Measurements from ENCODE around the gene PTCH1.
A peak's percentile ranks its signal among the peaks of the same experiment; 100 is the strongest.

PTCH1 gene

GRCh38 chr9:95516734-95517558 lies at the start of gene PTCH1:
Gene PTCH1 (minus strand): TSS chr9:95516971.
- in situ Hi-C loops (cut with HindIII; ENCODE audit: low pct_ligation_motif_present, low pct_unique_long_range_greater_than_20kb, low sequenced_read_pairs), result no loop called here
- peak; percentile 29 for DNase-seq

GRCh38 chr9:95565982-95566381 lies 49.2 kb upstream of the PTCH1 start:
- in situ Hi-C loops (cut with HindIII; ENCODE audit: low pct_ligation_motif_present, low pct_unique_long_range_greater_than_20kb, low sequenced_read_pairs), result no loop called here
- DNase-seq, result no peak

- in situ Hi-C loops (cut with HindIII; ENCODE audit: low pct_ligation_motif_present, low pct_unique_long_range_greater_than_20kb, low sequenced_read_pairs), result no loop called here
- DNase-seq, result no peak
Measured at GRCh38 chr9:95561913-95562312, 45.1 kb upstream of the PTCH1 start.

DNA sequence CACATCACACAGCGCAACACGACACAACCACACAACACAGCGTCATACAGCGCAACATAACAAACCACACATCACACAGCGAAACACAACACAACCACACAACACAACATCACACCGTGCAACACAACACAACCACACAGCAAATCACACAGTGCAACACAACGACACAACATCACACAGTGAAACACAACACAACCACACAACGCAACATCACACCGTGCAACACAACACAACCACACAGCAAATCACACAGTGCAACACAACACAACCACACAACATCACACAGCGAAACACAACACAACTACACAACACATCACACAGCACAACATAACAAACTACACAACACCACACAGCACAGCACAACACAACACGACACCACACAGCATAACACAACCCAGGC lies 40.4 kb upstream of the PTCH1 start:
- DNase-seq, result no peak
- in situ Hi-C loops (cut with HindIII; ENCODE audit: low pct_ligation_motif_present, low pct_unique_long_range_greater_than_20kb, low sequenced_read_pairs), result no loop called here

DNA sequence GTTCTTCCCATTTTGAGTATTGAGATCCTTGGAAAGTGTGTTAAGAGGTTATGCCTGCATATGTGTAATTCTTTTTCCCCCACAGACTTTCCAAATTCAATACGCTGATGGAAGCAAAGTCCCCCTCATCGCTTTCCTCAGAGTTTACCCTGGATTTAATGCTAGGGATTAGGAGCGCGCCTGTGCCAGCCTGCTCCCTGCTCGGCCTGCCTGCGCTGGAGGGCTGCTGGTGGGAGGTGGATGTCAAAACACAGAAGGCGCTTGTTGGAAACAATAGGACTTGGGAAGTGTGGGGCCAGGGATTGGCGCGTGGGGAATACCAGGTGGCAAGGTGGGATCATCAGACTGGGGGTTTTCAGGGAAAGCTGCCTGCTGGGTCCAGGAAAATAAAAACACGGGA lies 39.8 kb upstream of the PTCH1 start:
- in situ Hi-C loops (cut with HindIII; ENCODE audit: low pct_ligation_motif_present, low pct_unique_long_range_greater_than_20kb, low sequenced_read_pairs), result no loop called here
- DNase-seq, result no peak

DNA sequence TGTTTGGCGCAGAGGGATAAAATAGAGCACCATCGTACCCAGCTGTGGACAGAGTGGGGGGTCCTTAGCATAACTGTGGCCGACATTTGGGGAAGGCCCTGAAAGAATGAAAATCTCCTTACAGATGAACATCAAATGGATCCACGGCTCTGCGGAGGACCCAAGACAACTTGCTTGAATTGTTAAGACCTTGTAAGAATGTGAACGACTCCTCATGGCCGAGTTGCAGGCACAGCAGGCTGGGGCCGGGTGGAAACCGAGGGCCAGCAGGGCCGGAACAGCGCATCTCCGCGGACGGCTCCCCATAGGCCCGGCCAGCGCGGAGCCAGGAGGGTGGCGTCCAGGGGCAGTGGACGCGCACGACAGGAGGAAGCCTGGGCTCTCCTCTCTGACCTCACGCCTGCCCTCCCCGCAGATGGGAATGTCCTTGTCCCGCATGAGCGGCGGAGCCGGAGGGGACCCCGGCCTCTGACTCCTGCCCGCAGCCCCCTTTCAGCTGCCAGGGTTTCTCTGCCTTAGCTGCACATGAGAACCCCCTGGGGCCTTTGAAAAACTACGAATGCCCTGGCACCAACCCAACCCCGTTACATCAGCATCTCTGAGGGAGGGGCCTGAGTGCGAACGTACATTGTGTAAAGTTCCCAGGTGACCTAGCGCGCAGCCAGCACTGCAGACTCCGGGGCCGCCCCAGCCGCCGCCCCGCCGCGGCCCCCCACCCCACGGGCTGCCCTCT lies 36.2 kb upstream of the PTCH1 start:
- no peak for DNase-seq
- in situ Hi-C loops (cut with HindIII; ENCODE audit: low pct_ligation_motif_present, low pct_unique_long_range_greater_than_20kb, low sequenced_read_pairs), result no loop called here

DNA sequence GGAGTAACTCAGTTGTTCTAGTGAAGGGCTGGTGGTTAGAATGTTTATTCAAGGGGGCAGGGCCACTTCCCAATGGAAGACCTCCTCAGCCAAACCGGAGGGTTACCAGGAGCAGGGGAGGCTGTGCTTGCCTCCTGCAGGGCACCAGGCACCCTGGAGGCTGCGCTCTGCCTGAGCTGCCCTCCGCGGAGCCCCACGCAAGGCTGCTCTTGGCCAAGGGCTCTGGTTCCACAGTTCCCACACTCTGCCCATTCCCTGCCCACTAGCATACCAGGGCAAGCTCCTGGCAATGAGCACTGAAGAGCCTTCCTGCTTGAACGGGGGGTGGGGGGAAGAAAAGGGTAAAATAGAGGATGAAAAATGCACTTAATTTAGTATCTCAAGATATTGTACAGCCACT lies 35.5 kb upstream of the PTCH1 start:
- no peak for DNase-seq
- in situ Hi-C loops (cut with HindIII; ENCODE audit: low pct_ligation_motif_present, low pct_unique_long_range_greater_than_20kb, low sequenced_read_pairs), result no loop called here

GRCh38 chr9:95551406-95551805 lies 34.6 kb upstream of the PTCH1 start:
- DNase-seq, result no peak

GRCh38 chr9:95545831-95546567 lies 29.2 kb upstream of the PTCH1 start:
- DNase-seq, result no peak
- in situ Hi-C loops (cut with HindIII; ENCODE audit: low pct_ligation_motif_present, low pct_unique_long_range_greater_than_20kb, low sequenced_read_pairs), result no loop called here

More at GRCh38 chr9:95551406-95551805, 34.6 kb upstream of the PTCH1 start:
- in situ Hi-C loops (cut with HindIII; ENCODE audit: low pct_ligation_motif_present, low pct_unique_long_range_greater_than_20kb, low sequenced_read_pairs), result no loop called here

GRCh38 chr9:95533996-95534680 lies 17.4 kb upstream of the PTCH1 start:
- in situ Hi-C loops (cut with HindIII; ENCODE audit: low pct_ligation_motif_present, low pct_unique_long_range_greater_than_20kb, low sequenced_read_pairs), result no loop called here

GRCh38 chr9:95529910-95530309 lies 13.1 kb upstream of the PTCH1 start:
- in situ Hi-C loops (cut with HindIII; ENCODE audit: low pct_ligation_motif_present, low pct_unique_long_range_greater_than_20kb, low sequenced_read_pairs), result no loop called here

More at GRCh38 chr9:95533996-95534680, 17.4 kb upstream of the PTCH1 start:
- no peak for DNase-seq

DNA sequence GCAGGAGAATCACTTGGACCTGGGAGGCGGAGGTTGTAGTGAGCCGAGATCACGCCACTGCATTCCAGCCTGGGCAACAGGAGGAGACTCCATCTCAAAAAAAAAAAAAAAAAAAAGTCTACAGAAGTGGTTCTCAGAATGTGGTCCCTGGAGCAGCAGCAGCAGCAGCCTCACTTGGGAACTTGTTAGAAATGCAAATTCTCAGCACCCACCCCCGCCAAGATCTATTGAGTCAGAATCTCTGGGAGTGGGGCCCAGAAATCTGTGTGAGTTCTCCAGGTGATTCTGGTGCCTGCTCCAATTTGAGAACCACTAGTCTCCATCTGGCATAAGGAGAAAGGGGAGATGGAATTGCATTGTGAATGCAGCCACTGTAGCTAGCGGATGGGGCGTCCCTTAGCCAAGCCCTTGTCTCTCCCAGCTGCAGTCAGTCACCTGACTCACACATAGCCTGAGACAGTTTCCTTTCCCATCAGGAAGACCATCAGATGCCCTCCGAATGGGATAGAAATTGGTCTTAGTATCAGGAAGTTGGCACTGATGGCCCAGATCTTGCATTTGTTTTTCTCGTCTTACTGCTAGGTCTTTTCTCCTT lies 12.2 kb upstream of the PTCH1 start:
- in situ Hi-C loops (cut with HindIII; ENCODE audit: low pct_ligation_motif_present, low pct_unique_long_range_greater_than_20kb, low sequenced_read_pairs), result no loop called here
- no peak for DNase-seq

More at GRCh38 chr9:95529910-95530309, 13.1 kb upstream of the PTCH1 start:
- no peak for DNase-seq

- DNase-seq, result no peak
- in situ Hi-C loops (cut with HindIII; ENCODE audit: low pct_ligation_motif_present, low pct_unique_long_range_greater_than_20kb, low sequenced_read_pairs), result no loop called here
Measured at GRCh38 chr9:95522871-95523370, 6.2 kb upstream of the PTCH1 start.

DNA sequence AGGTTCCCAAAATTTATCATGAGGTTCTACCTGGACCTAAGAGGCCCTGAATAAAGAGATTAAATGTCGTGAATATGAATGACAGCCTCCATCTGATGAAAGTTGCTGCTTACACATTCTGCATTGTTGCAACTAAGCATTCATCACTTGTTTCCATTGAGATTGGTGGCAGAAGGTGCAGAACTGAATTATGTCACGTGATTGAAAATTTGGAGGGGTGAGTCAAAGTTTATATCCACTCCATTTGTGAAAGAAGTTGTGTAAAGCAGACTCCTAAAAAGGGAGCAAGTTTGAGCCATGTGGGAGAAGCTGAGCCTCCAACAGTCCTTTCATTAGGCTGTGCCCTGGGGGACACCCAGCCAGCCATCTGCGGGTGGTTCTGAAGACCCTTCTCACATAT lies 4.9 kb upstream of the PTCH1 start:
- in situ Hi-C loops (cut with HindIII; ENCODE audit: low pct_ligation_motif_present, low pct_unique_long_range_greater_than_20kb, low sequenced_read_pairs), result no loop called here
- no peak for DNase-seq

DNA sequence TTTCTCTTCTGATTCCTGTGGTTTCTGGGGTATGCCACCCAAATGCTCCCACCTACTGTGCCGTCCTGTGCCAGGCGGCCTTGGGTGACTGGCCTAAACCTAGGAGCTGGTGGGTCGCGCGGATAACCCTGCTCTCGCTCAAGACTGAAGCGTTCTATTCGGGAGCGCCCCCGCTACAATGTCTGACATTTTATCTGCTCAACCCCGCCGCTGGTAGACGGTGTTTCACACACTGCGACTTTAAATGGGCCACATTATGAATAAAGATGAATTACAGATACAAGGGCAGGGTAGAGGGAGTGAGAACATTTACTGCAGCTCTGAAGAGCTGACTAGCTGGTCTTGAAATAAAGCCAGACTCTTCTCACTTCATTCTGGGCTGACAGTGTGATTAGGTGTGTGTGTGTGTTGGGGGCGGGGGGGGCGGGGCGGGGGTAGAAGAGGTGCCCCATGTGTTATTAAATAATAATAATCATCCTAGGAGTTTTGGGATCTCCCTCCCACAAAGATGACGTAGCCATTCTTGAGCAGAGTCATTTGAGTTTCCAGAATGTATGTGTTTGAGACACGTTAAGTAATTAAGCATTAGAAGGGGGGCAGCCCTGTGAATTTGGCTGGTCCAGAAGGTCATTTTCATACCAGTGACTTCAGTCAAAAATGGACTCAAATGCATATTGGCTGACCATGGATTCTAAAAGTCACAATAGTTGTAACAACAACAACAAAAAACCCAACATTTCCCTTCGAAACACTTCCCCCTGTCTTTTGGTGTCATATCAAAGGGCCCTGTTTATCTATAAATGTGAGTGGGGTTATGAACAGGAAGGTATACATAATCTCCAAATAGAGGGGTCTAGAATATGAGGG lies 1.0 kb upstream of the PTCH1 start:
- in situ Hi-C loops (cut with HindIII; ENCODE audit: low pct_ligation_motif_present, low pct_unique_long_range_greater_than_20kb, low sequenced_read_pairs), result no loop called here

DNA sequence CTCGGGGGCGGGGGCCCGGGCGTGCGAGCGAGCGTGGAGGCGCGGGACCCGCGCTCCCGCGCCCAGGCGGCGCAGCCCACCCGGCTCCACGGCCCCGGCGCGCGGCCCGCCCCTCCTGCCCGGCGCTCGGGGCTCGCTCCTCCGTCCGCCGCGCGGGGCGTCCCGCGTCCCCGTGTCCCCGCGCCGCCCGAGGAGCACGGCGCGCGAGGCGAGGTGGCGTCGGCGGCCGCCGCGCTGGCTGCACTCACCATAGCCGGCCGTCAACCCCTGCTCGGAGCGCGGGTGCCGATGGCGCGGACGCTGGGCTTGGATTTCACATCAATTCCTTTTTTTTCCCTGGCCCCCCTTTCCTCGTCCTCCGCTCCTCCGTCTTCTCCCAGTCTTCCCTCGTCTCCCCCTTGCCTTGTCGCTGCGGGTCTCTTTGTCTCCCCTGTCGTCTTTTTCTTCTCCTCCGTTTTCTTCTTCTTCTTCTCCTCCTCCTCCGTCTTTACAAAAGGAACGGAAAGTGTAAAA lies 494 bp downstream of the PTCH1 start:
- in situ Hi-C loops (cut with HindIII; ENCODE audit: low pct_ligation_motif_present, low pct_unique_long_range_greater_than_20kb, low sequenced_read_pairs), result no loop called here
- DNase-seq, result peak; percentile 9

More for the DNA sequence above, 1.0 kb upstream of the PTCH1 start:
- no peak for DNase-seq

All from ACHN (cell line).